Measurements from ENCODE around the gene APLF.

APLF gene

GRCh38 chr2:68467077-68467960 lies at the start of gene APLF, which contains the start of gene FBXO48:
APLF (plus strand) TSS chr2:68467585; CDS start chr2:68467732, 147 bp downstream.
FBXO48 (minus strand) TSS chr2:68467294; CDS start chr2:68465145, 2,149 bp downstream.
- peak within 1 kb of the TSS; percentile 87 to 95 (median 91) for H3K27ac ChIP-seq

GRCh38 chr2:68417926-68418325 lies 49.5 kb upstream of the APLF start:
- Histone ChIP-seq H3K27ac (no peak overlapping the region), H3K4me1 (peaks cover 32 to 58% (median 45%) of the 10 kb centered on the region in 10 experiments), H3K4me2 (peak overlapping the region; percentile 23 to 74 (median 53)), H3K4me3 (no peak overlapping the region), H3K9me3 (replicated peaks in 1 of 11) (peaks cover 0 to 19% (median 14%) of the 10 kb centered on the region in 11 experiments; a peak in 18 of 22 replicates), H3K27me3 (no peaks in the 10 kb centered on the region), H3K36me3 (0 out of 22 replicates have a peak, but pooled peaks cover 0 to 3% (median 0%) of the 10 kb centered on the region in 11 experiments), H4K20me1 (no peaks in the 10 kb centered on the region), H3K9ac (no peak overlapping the region)
- no peak for TF ChIP-seq Cebpa-rat (IDR thresholded peaks at IDR 0.05)

More at GRCh38 chr2:68467077-68467960, at the start of gene APLF, which contains the start of gene FBXO48:
- TF ChIP-seq Cebpa-rat (IDR thresholded peaks at IDR 0.05): peak in 10 of 11 experiments; percentile 6 to 93 (median 68); a peak in 16 of 22 replicates
- Histone ChIP-seq H4K20me1 (no peaks in the 10 kb centered on the region), H3K9me3 (replicated peaks in 1 of 11) (no peaks in the 10 kb centered on the region), H3K9ac (peak within 1 kb of the TSS; percentile 90 to 95 (median 94)), H3K4me2 (peak within 1 kb of the TSS; percentile 90 to 98 (median 95)), H3K4me1 (peaks cover 18 to 39% (median 22%) of the 10 kb centered on the region in 10 experiments), H3K27me3 (no peaks in the 10 kb centered on the region), H3K36me3 (no peaks in the 10 kb centered on the region; a peak in 1 of 22 replicates), H3K4me3 (peak within 1 kb of the TSS; percentile 70 to 92 (median 86))

- Histone ChIP-seq H3K27me3 (no peaks in the 10 kb centered on the region), H3K27ac (no peak overlapping the region)
These were observed 49.0 kb upstream of the APLF start for GRCh38 chr2:68418419-68418818.

GRCh38 chr2:68418855-68419254 lies 48.5 kb upstream of the APLF start:
- H3K9ac ChIP-seq: no peak overlapping the region
- H3K9me3 ChIP-seq (replicated peaks in 1 of 11): peaks cover 0 to 19% (median 14%) of the 10 kb centered on the region in 11 experiments; a peak in 18 of 22 replicates
- H4K20me1 ChIP-seq: no peaks in the 10 kb centered on the region
- no peak overlapping the region for H3K4me3 ChIP-seq
- H3K27ac ChIP-seq: 0 out of 22 replicates have a peak overlapping the region, but pooled peaks of 1 of the 11 experiments have one; percentile 11
- peaks cover 29 to 51% (median 44%) of the 10 kb centered on the region in 10 experiments for H3K4me1 ChIP-seq
- no peaks in the 10 kb centered on the region for H3K27me3 ChIP-seq
- 0 out of 22 replicates have a peak, but pooled peaks cover 0 to 3% (median 0%) of the 10 kb centered on the region in 11 experiments for H3K36me3 ChIP-seq
- H3K4me2 ChIP-seq: peak overlapping the region; percentile 23 to 74 (median 53); a peak in 20 of 22 replicates
- no peak for TF ChIP-seq Cebpa-rat (IDR thresholded peaks at IDR 0.05)

More at GRCh38 chr2:68418419-68418818, 49.0 kb upstream of the APLF start:
- H4K20me1 ChIP-seq: no peaks in the 10 kb centered on the region
- no peak for TF ChIP-seq Cebpa-rat (IDR thresholded peaks at IDR 0.05)
- H3K4me2 ChIP-seq: peak overlapping the region; percentile 23 to 74 (median 53); a peak in 20 of 22 replicates
- H3K9me3 ChIP-seq (replicated peaks in 1 of 11): peaks cover 0 to 19% (median 14%) of the 10 kb centered on the region in 11 experiments; a peak in 18 of 22 replicates
- no peak overlapping the region for H3K4me3 ChIP-seq
- 0 out of 22 replicates have a peak overlapping the region, but pooled peaks of 1 of the 11 experiments have one; percentile 21 for H3K9ac ChIP-seq
- H3K4me1 ChIP-seq: peaks cover 29 to 53% (median 44%) of the 10 kb centered on the region in 10 experiments
- 0 out of 22 replicates have a peak, but pooled peaks cover 0 to 3% (median 0%) of the 10 kb centered on the region in 11 experiments for H3K36me3 ChIP-seq

GRCh38 chr2:68420254-68420910 lies 47.0 kb upstream of the APLF start:
- H3K9ac ChIP-seq: no peak overlapping the region
- no peak overlapping the region for H3K4me3 ChIP-seq
- peak in 3 of 11 experiments; percentile 7 to 52 (median 47); a peak in 4 of 22 replicates for TF ChIP-seq Cebpa-rat (IDR thresholded peaks at IDR 0.05)
- H3K9me3 ChIP-seq (replicated peaks in 1 of 11): peaks cover 0 to 17% (median 16%) of the 10 kb centered on the region in 11 experiments; a peak in 18 of 22 replicates
- peak overlapping the region in 2 of 11 experiments; percentile 27 to 37; a peak in 1 of 22 replicates for H3K27ac ChIP-seq
- 0 out of 22 replicates have a peak, but pooled peaks cover 0 to 3% (median 0%) of the 10 kb centered on the region in 11 experiments for H3K36me3 ChIP-seq
- peaks cover 38 to 64% (median 53%) of the 10 kb centered on the region in 10 experiments for H3K4me1 ChIP-seq
- H3K4me2 ChIP-seq: peak overlapping the region; percentile 2 to 44 (median 22); a peak in 9 of 22 replicates
- H4K20me1 ChIP-seq: no peaks in the 10 kb centered on the region
- no peaks in the 10 kb centered on the region for H3K27me3 ChIP-seq

- no peak overlapping the region for H3K4me3 ChIP-seq
- peaks cover 45 to 65% (median 61%) of the 10 kb centered on the region in 10 experiments for H3K4me1 ChIP-seq
- no peaks in the 10 kb centered on the region for H4K20me1 ChIP-seq
- no peaks in the 10 kb centered on the region for H3K36me3 ChIP-seq
- peaks cover 0 to 22% (median 9%) of the 10 kb centered on the region in 11 experiments; a peak in 8 of 22 replicates for H3K9me3 ChIP-seq (replicated peaks in 1 of 11)
- H3K27me3 ChIP-seq: no peaks in the 10 kb centered on the region
- no peak for TF ChIP-seq Cebpa-rat (IDR thresholded peaks at IDR 0.05)
- H3K9ac ChIP-seq: 0 out of 22 replicates have a peak overlapping the region, but pooled peaks of 1 of the 11 experiments have one; percentile 6
- peak overlapping the region in 8 of 11 experiments; percentile 0 to 64 (median 24); a peak in 8 of 22 replicates for H3K27ac ChIP-seq
- peak overlapping the region; percentile 13 to 74 (median 39) for H3K4me2 ChIP-seq
These were observed 43.3 kb upstream of the APLF start for GRCh38 chr2:68423966-68424650.

GRCh38 chr2:68425503-68425902 lies 41.9 kb upstream of the APLF start:
- Histone ChIP-seq H3K27ac (peak overlapping the region in 4 of 11 experiments; percentile 5 to 64 (median 18); a peak in 3 of 22 replicates), H3K4me3 (no peak overlapping the region), H3K9me3 (replicated peaks in 1 of 11) (peaks cover 0 to 26% (median 9%) of the 10 kb centered on the region in 11 experiments; a peak in 8 of 22 replicates), H3K27me3 (no peaks in the 10 kb centered on the region), H3K36me3 (no peaks in the 10 kb centered on the region), H3K4me2 (peak overlapping the region in 10 of 11 experiments; percentile 5 to 74 (median 34); a peak in 11 of 22 replicates), H3K4me1 (peaks cover 43 to 61% (median 51%) of the 10 kb centered on the region in 10 experiments), H3K9ac (no peak overlapping the region), H4K20me1 (no peaks in the 10 kb centered on the region)
- no peak for TF ChIP-seq Cebpa-rat (IDR thresholded peaks at IDR 0.05)

Data from BLaER1 treated with 17β-estradiol and CSF1 and Interleukin-3, amounts not matched to agents 10 nM and 100 nM (cell line).